Lower leg skin (tissue), 3 donors: ENCODE data around the gene TERT.

Experiments used
- CTCF ChIP-seq, 3 donors: fragments of 450-650 bp; IDR thresholded peaks; one replicate each; pipeline ENCODE4 v1.5.1; 2016; ENCODE audit warnings: antibody characterized with exemption in 3 of 3, mild to moderate bottlenecking in 3 of 3, moderate library complexity in 2 of 3
- POLR2A ChIP-seq, 2 donors: fragments of 450-650 bp; IDR thresholded peaks; one replicate each; pipeline ENCODE4 v1.6.1; 2016 to 2017; ENCODE audit warnings: antibody characterized with exemption in 2 of 2, mild to moderate bottlenecking in 1 of 2, moderate library complexity in 1 of 2

GRCh38 chr5:1333986-1334385 lies 39.1 kb upstream of the TERT start:
- TF ChIP-seq CTCF (IDR thresholded peaks at IDR 0.05) (no peak), POLR2A (IDR thresholded peaks at IDR 0.05) (no peak)
